ENCODE results near the gene CSNK1A1. TPM values are rescaled to one million over a fixed set of nuclear protein-coding genes. Genes with fewer than 3 reads are reported as not detected.
A peak's percentile ranks its signal among the peaks of the same experiment; 100 is the strongest.

Gene CSNK1A1
- total RNA-seq, 1 experiment from 2014 or later: 263 TPM

DNA sequence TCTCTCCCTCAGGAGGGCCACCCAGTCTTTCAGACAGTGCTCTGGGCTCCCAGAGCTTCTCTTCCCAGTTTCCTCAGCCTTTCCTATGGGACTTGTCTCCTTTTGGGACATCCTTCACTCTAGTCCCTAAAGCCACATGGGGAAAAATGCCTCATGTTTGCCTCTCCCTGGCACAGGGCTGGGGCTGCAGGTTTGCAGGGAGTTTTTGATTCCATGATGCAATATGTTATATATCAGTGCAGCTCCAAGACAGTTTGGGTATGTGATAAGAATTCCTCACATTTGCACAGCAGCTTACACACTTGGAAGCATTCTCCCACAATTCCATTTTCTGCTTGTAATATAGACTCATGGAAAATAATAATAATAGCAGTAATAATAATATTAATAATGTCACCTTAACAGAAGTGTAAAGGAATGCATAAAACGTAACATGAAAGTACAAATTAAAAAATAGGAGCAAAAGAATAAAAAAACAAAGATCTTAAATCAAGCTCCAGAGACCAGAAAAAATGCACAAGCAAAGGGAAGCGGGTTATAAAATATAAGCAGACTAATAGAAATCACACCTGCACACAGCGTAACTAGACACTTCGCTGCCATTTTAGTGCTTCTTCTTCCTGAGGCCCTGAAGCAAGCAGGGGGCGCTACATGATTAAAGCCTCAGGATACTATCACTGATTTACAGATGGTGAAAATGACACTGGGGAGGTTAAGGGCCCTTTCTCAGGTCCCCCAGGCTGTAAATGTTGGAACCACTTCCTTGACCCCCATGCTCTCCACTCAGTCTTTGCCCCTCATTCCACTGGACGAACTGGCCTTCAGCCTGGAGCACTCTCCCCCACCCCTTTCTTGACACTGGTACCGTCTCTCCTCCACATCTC is 102.2 kb downstream of the CSNK1A1 start:
- TF ChIP-seq CTCF (IDR thresholded peaks at IDR 0.05 in 2 of 3, conservative IDR thresholded peaks at IDR 0.05 in 1 of 3; ENCODE audit: borderline replicate concordance in 1 of 3, insufficient read depth in 1 of 3, low read depth in 2 of 3, low read length in 2 of 3) (peak in 2 of 3 experiments; percentile 66; a peak in 4 of 6 replicates), EGR1 (IDR thresholded peaks at IDR 0.05; ENCODE audit: low read depth) (no peak), YY1 (IDR thresholded peaks at IDR 0.05; ENCODE audit: extremely low read depth, insufficient replicate concordance, low read depth, low read length) (peak; percentile 43)
- POLR2A ChIA-PET: interaction anchor here (0.9 to 1.5 kb wide), 3 partner anchors 25 to 112 kb away, joined by 3 read pairs; partner anchors contain the start of gene CSNK1A1

More for the DNA sequence above, 102.2 kb downstream of the CSNK1A1 start:
- Histone ChIP-seq H3K27me3 (ENCODE audit: insufficient read depth, low read length) (no peaks in the 10 kb centered on the region), H2AFZ (ENCODE audit: low read depth, low read length, poor library complexity, severe bottlenecking) (no peak overlapping the region), H3K4me1 (ENCODE audit: control insufficient read depth in 1 of 2, insufficient read depth in 2 of 2, low read length in 2 of 2) (peaks cover 18 to 89% of the 10 kb centered on the region in 2 experiments), H3K27ac (ENCODE audit: low read depth, low read length) (no peak overlapping the region), H3K36me3 (ENCODE audit: control insufficient read depth in 1 of 2, insufficient read depth in 2 of 2, low read length in 2 of 2) (no peaks in the 10 kb centered on the region), H4K20me1 (ENCODE audit: insufficient read depth) (no peaks in the 10 kb centered on the region), H3K4me2 (ENCODE audit: low read length) (no peak overlapping the region), H3K79me2 (ENCODE audit: insufficient read depth, low read length) (no peaks in the 10 kb centered on the region), H3K9me2 (ENCODE audit: insufficient read depth) (no peaks in the 10 kb centered on the region), H3K4me3 (replicated peaks in 1 of 2; ENCODE audit: low read depth in 1 of 2, low read length in 2 of 2) (no peak overlapping the region), H3K9me3 (ENCODE audit: control insufficient read depth in 1 of 2, insufficient read depth in 1 of 2, low read depth in 1 of 2, low read length in 2 of 2) (no peaks in the 10 kb centered on the region), H3K9ac (ENCODE audit: low read length) (no peak overlapping the region)
- ChIA-PET RAD21 (ENCODE audit: low non-redundant PET in 1 of 2, low total read pairs in 2 of 2, uncharacterized antibody in 2 of 2, unreplicated experiment in 2 of 2) (interaction anchor here in 1 of 2 experiments (1.5 kb wide), 1 partner anchor 113 kb away, joined by 5 read pairs; no protein-coding TSS in a partner anchor), CTCF (interaction anchor here (0.7 to 1.5 kb wide), 3 partner anchors 9 to 101 kb away, joined by 3 to 6 read pairs (median 4); no protein-coding TSS in a partner anchor)
- no TSS peak for BruUV-seq (replicated peaks)
- intact Hi-C loops (cut with micrococcal nuclease): loop anchor here (5.0 kb wide), 1 partner anchor 38 kb away; no protein-coding TSS in a partner anchor
- DNase-seq (ENCODE audit: low read depth, low spot score) (no peak), ATAC-seq (peak; percentile 58)
